K562 (cell line): ENCODE measurements around the gene PACC1. TPM values are rescaled to one million over a fixed set of nuclear protein-coding genes. Genes with fewer than 3 reads are reported as not detected.
A peak's percentile ranks its signal among the peaks of the same experiment; 100 is the strongest.

Source experiments
- BRF1 ChIP-seq: IDR thresholded peaks from 3 replicates; pipeline ENCODE4 v1.6.1; 2011; ENCODE audit warnings: borderline replicate concordance, mild to moderate bottlenecking; ENCODE audit not compliant: insufficient read length; ENCODE audit errors: extremely low read depth
- CCAR2 ChIP-seq: fragments of 200-400 bp; formaldehyde crosslinking; IDR thresholded peaks from 2 replicates; pipeline ENCODE4 v1.6.1; 2017; ENCODE audit warnings: mild to moderate bottlenecking, low read depth, low read length
- CCNT2 ChIP-seq: IDR thresholded peaks from 2 replicates; pipeline ENCODE4 v1.6.1; 2011; ENCODE audit warnings: borderline replicate concordance, low read depth, mild to moderate bottlenecking, moderate library complexity, mixed read lengths, low read length; ENCODE audit not compliant: insufficient read length; ENCODE audit errors: extremely low read depth
- CXXC5 ChIP-seq: fragments of 250-450 bp; sonication (Bioruptor Pico); IDR thresholded peaks from 2 replicates; pipeline ENCODE4 v1.8.0; 2022; ENCODE audit warnings: inconsistent platforms, mild to moderate bottlenecking, moderate library complexity
- GTF2E2 ChIP-seq: fragments of 200-800 bp; sonication (Bioruptor generic); IDR thresholded peaks from 2 replicates; pipeline ENCODE4 v1.6.1; 2016; ENCODE audit warnings: missing genetic modification characterization, missing compliant biosample characterization
- HNRNPL ChIP-seq: fragments of 200-400 bp; formaldehyde crosslinking; IDR thresholded peaks from 2 replicates; pipeline ENCODE4 v1.6.1; 2017; ENCODE audit warnings: low read depth, mild to moderate bottlenecking, low read length
- KDM5B ChIP-seq: fragments of 200-600 bp; sonication (generic); IDR thresholded peaks from 2 replicates; pipeline ENCODE4 v1.6.1; 2012; ENCODE audit warnings: low read depth, mild to moderate bottlenecking, moderate library complexity, low read length, control low read depth, inconsistent platforms; ENCODE audit not compliant: insufficient replicate concordance
- KLF6 ChIP-seq: fragments of 250-450 bp; sonication (Bioruptor Pico); IDR thresholded peaks from 2 replicates; pipeline ENCODE4 v1.4.0; 2020; ENCODE audit warnings: mild to moderate bottlenecking, moderate library complexity, borderline replicate concordance
- LARP7 ChIP-seq: fragments of 450-650 bp; IDR thresholded peaks from 2 replicates; pipeline ENCODE4 v1.6.1; 2016
- POLR2AphosphoS5 ChIP-seq: IDR thresholded peaks from 2 replicates; pipeline ENCODE4 v1.6.1; 2011; ENCODE audit warnings: mild to moderate bottlenecking, low read depth, low read length, moderate library complexity; ENCODE audit not compliant: control insufficient read depth, insufficient read depth
- RBFOX2 ChIP-seq: fragments of 200-400 bp; formaldehyde crosslinking; IDR thresholded peaks from 2 replicates; pipeline ENCODE4 v1.6.1; 2017; ENCODE audit warnings: low read depth, mild to moderate bottlenecking, low read length, moderate library complexity
- SMC3 ChIP-seq: conservative IDR thresholded peaks from 2 replicates; pipeline ENCODE4 v1.6.1; 2011; ENCODE audit warnings: low read depth, low read length, improper control_type of control experiment; ENCODE audit not compliant: insufficient read depth
- SOX6 ChIP-seq: fragments of 450-650 bp; IDR thresholded peaks from 2 replicates; pipeline ENCODE4 v1.6.1; 2014; ENCODE audit warnings: mild to moderate bottlenecking
- ZBED1 ChIP-seq: IDR thresholded peaks from 2 replicates; pipeline ENCODE4 v1.6.1; 2014
- ZBTB8A ChIP-seq: fragments of 450-650 bp; IDR thresholded peaks from 2 replicates; pipeline ENCODE4 v1.6.1; 2018; ENCODE audit warnings: mild to moderate bottlenecking, moderate library complexity; ENCODE audit not compliant: partially characterized antibody
- polyA plus RNA-seq, 8 experiments: library from polyadenylated mRNA; depleted of rRNA in 4 of 8; stranded (reverse) in 5 of 8; unstranded in 3 of 8; fragments of >200 nt; fragmentation: Nextera tagmentation in 2 of 8; fragmentation: Illumina TruSeq in 1 of 8; extraction: Ambion mirVana in 2 of 8; extraction: Trizol in 1 of 8; gene quantifications; 2 replicates each; pipeline versions ENCODE4 v1.2.1 to v1.2.3, GENCODE V29; 2011 to 2014; ENCODE audit warnings: inconsistent platforms in 1 of 8, missing spikeins in 1 of 8
- total RNA-seq, 7 experiments: library from RNA; depleted of rRNA in 6 of 7; stranded (reverse); fragments of >200 nt in 6 of 7; fragmentation: Illumina TruSeq in 2 of 7; extraction: Trizol in 2 of 7; gene quantifications; 2 replicates each; pipeline versions ENCODE4 v1.2.1 to v1.2.3, GENCODE V29; 2011 to 2021; ENCODE audit warnings: low replicate concordance in 1 of 7
- TF ChIP-seq, protein P1 (sequence below): fragments of 250-450 bp; sonication (Bioruptor Pico); IDR thresholded peaks from 2 replicates; pipeline ENCODE4 v1.4.0; 2020; ENCODE audit warnings: mild to moderate bottlenecking
- TF ChIP-seq, protein P2 (sequence below), 2 experiments: fragments of 450-650 bp in 1 of 2; sonication (generic) in 1 of 2; formaldehyde crosslinking in 1 of 2; IDR thresholded peaks in 1 of 2; conservative IDR thresholded peaks in 1 of 2; 2 replicates each; pipeline versions ENCODE4 v1.6.1 to v1.8.1; 2016 to 2023; ENCODE audit warnings: mild to moderate bottlenecking in 2 of 2, moderate library complexity in 2 of 2, inconsistent platforms in 1 of 2, missing genetic modification reagents in 1 of 2
- TF ChIP-seq, protein P3 (sequence below), 2 experiments: fragments of 450-650 bp; IDR thresholded peaks; 2 replicates each; pipeline ENCODE4 v1.6.1; 2016
- TF ChIP-seq, protein P4 (sequence below): fragments of 250-450 bp; sonication (Bioruptor Pico); IDR thresholded peaks from 2 replicates; pipeline ENCODE4 v1.9.0; 2021; ENCODE audit warnings: mild to moderate bottlenecking, inconsistent platforms

PACC1 gene
- total and polyA plus RNA-seq, 9 of the 15 experiments (the other 6 are each of a cell fraction or from before 2014, with no cell fraction given) = 7.1 to 19.3 (median 14.9) TPM

DNA sequence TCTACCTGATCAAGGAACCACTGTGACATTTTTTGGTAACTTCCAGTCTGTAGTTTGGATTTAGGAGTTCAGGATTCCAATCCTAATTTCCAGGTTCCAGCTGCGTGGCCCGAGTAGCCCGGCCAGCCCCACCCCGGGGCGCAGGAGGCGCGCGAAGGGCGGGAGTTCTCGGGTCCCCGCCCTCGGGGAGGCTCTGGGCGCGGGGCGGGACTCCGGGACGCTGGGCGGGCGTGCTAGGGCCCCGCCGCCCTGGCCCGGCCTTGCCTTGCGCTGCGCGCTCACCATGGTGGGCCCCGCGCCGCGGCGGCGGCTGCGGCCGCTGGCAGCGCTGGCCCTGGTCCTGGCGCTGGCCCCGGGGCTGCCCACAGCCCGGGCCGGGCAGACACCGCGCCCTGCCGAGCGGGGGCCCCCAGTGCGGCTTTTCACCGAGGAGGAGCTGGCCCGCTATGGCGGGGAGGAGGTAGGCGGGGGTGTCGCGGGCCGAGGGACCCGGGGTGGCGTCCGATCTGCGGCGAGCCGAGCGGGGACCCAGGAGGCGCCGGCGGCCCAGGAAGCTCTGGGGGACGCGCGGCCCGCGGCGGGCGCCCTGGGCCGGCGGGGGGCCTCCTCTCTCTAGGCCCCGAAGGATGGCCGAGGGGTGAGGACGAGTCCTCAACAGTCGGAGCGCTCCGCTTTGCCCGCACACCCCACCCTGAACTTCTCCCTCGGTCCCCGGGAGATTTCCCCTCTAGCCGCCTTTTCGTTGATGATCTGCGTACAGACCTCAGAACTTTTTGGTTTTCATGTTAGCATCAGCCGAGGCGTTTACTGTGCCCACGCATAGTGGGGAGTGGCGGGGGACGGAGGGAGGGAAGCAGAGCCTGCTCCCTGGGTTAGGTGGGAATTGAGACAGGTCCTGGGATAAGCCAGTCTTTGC, 18.2 kb upstream of the PACC1 start, which contains the start of gene NENF (continued):
- TF ChIP-seq, protein P1, sequence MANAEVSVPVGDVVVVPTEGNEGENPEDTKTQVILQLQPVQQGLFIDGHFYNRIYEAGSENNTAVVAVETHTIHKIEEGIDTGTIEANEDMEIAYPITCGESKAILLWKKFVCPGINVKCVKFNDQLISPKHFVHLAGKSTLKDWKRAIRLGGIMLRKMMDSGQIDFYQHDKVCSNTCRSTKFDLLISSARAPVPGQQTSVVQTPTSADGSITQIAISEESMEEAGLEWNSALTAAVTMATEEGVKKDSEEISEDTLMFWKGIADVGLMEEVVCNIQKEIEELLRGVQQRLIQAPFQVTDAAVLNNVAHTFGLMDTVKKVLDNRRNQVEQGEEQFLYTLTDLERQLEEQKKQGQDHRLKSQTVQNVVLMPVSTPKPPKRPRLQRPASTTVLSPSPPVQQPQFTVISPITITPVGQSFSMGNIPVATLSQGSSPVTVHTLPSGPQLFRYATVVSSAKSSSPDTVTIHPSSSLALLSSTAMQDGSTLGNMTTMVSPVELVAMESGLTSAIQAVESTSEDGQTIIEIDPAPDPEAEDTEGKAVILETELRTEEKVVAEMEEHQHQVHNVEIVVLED (CRISPR knock-in tag) = peak; percentile 39; the same call in 1 of the 2 replicates
- peak; percentile 55; the same call in 1 of the 2 replicates for TF ChIP-seq HNRNPL
- peak; percentile 78 for TF ChIP-seq POLR2AphosphoS5
- no peak for TF ChIP-seq SOX6
- TF ChIP-seq, protein P2, sequence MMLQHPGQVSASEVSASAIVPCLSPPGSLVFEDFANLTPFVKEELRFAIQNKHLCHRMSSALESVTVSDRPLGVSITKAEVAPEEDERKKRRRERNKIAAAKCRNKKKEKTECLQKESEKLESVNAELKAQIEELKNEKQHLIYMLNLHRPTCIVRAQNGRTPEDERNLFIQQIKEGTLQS (IDR thresholded peaks at IDR 0.05) = no peak
- TF ChIP-seq, protein P2 (CRISPR knock-in tag; conservative IDR thresholded peaks at IDR 0.05) = 0 out of 2 replicates have a peak, but pooled peaks have one; percentile 17
- TF ChIP-seq RBFOX2 = peak; percentile 87
- TF ChIP-seq LARP7 = no peak
- no peak for TF ChIP-seq SMC3
- TF ChIP-seq CCNT2 = peak; percentile 87
- no peak for TF ChIP-seq ZBTB8A
- TF ChIP-seq KDM5B = peak; percentile 88
- TF ChIP-seq KLF6 (CRISPR knock-in tag) = peak; percentile 59; the same call in 1 of the 2 replicates
- no peak for TF ChIP-seq GTF2E2 (tag)
- TF ChIP-seq CXXC5 (CRISPR knock-in tag) = peak; percentile 95
- no peak for TF ChIP-seq CCAR2
- TF ChIP-seq, protein P3, sequence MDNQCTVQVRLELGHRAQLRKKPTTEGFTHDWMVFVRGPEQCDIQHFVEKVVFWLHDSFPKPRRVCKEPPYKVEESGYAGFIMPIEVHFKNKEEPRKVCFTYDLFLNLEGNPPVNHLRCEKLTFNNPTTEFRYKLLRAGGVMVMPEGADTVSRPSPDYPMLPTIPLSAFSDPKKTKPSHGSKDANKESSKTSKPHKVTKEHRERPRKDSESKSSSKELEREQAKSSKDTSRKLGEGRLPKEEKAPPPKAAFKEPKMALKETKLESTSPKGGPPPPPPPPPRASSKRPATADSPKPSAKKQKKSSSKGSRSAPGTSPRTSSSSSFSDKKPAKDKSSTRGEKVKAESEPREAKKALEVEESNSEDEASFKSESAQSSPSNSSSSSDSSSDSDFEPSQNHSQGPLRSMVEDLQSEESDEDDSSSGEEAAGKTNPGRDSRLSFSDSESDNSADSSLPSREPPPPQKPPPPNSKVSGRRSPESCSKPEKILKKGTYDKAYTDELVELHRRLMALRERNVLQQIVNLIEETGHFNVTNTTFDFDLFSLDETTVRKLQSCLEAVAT (IDR thresholded peaks at IDR 0.05) = no peak
- TF ChIP-seq BRF1 = no peak
- no peak for TF ChIP-seq ZBED1
- TF ChIP-seq, protein P4, sequence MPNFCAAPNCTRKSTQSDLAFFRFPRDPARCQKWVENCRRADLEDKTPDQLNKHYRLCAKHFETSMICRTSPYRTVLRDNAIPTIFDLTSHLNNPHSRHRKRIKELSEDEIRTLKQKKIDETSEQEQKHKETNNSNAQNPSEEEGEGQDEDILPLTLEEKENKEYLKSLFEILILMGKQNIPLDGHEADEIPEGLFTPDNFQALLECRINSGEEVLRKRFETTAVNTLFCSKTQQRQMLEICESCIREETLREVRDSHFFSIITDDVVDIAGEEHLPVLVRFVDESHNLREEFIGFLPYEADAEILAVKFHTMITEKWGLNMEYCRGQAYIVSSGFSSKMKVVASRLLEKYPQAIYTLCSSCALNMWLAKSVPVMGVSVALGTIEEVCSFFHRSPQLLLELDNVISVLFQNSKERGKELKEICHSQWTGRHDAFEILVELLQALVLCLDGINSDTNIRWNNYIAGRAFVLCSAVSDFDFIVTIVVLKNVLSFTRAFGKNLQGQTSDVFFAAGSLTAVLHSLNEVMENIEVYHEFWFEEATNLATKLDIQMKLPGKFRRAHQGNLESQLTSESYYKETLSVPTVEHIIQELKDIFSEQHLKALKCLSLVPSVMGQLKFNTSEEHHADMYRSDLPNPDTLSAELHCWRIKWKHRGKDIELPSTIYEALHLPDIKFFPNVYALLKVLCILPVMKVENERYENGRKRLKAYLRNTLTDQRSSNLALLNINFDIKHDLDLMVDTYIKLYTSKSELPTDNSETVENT = peak; percentile 77; the same call in 1 of the 2 replicates
